Mononuclear cell (primary cell): Measurements from ENCODE around the gene PTPRM. TPM values are rescaled to one million over a fixed set of nuclear protein-coding genes. Genes with fewer than 3 reads are reported as not detected.

ENCODE experiments used
- H3K27me3 ChIP-seq: 2 replicates; pipeline ENCODE4 v1.6.0; 2011; ENCODE audit warnings: low read length, control low read depth; ENCODE audit not compliant: insufficient read depth
- H3K4me1 ChIP-seq: 2 replicates; pipeline ENCODE4 v1.5.1; 2011; ENCODE audit warnings: mild to moderate bottlenecking, low read length, control low read depth; ENCODE audit not compliant: insufficient read depth
- H3K4me3 ChIP-seq: 2 replicates; pipeline ENCODE4 v1.5.1; 2011; ENCODE audit warnings: mild to moderate bottlenecking, low read length, moderate library complexity
- H3K9me3 ChIP-seq: 2 replicates; pipeline ENCODE4 v1.5.1; 2011; ENCODE audit warnings: low read depth, mild to moderate bottlenecking, control low read depth, low read length
- total RNA-seq: library from RNA; depleted of rRNA; stranded (reverse); fragments of >200 nt; gene quantifications from one replicate; pipeline ENCODE4 v1.2.3, GENCODE V29; 2012

Gene PTPRM
- total RNA-seq, 1 donor = 8.0 TPM

DNA sequence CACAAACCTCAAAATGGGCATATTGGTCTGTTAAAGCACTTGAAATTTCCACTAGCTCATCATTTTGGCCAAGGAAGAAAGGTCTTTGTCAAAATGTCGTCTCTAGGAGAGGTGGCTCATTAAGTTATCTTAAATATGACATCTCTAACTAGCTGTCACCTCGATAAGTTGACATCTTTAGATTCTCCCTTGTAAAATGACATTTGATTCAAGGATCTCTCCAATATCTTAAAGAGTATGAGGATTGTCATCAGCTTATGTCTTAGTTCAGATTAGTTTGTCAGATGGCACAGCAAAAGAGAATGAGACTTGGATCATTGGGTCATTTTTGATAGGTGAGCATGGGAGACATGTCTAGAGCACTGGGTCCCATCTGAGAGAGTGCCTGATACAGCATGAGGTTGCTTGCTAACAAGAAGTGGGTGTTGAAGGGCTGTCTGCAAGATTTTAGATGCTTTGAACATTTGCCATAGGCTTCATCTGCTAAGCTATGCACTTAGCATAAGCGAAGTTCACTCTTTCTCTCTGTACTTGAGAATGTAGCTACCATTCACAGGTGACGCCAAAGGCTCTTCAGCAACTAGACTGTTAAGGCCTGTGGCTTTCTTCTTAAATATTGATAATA is 12.9 kb downstream of the PTPRM start:
- H3K4me1 ChIP-seq = no peaks in the 10 kb centered on the region
- no peaks in the 10 kb centered on the region for H3K27me3 ChIP-seq
- no peaks in the 10 kb centered on the region for H3K9me3 ChIP-seq
- no peak overlapping the region for H3K4me3 ChIP-seq

DNA sequence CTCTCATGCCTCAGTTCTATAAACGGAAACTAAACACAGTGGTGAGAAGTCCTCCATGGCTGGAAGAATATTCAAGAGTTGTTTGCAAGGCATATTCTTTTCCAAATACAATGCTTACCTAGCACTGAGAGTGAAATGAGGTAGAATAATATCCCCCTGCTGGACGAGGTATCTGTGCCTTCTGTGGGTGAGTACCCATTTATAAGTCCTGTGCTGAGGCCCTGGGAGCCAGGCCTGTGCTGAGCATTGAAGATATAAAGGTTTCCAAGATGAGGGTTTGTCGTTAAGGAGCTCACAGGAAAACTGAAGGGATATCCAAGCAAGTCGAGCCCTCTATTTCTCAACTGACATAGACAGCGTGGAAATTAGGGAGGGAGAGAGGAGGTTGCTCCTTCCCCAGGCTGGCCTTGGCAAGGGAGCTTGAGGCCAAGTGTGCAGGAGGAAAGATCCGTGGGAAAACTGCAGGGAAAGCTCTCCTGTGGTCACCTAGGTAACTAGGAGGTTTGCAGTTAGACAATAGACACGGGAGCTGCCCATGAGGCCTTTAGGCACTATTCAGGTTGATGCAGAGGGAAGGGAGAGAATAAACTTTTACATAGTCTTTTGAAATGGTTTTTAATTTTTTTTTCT is 17.6 kb downstream of the PTPRM start:
- Histone ChIP-seq H3K27me3 (no peaks in the 10 kb centered on the region), H3K4me1 (no peaks in the 10 kb centered on the region), H3K4me3 (no peak overlapping the region), H3K9me3 (no peaks in the 10 kb centered on the region)

DNA sequence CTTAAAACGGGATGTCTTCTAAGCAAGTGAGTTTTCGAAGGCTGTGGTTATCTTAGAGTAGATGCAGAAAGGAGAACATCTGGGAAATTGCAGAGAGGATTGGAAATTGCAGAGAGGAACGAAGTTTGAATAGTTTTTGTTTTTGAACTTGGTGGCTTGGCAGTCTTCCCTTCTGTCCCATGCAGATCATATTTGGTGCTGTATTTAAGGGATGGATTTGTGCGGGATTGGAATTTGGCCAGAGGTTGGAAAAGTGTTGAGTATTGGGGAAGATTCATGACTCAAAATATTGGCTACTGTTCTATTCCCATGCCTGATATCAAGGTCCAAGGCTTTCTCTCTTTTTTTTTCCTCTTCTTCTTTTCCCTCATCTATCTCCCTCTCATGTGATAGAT is 18.2 kb downstream of the PTPRM start:
- H3K27me3 ChIP-seq = no peaks in the 10 kb centered on the region
- no peaks in the 10 kb centered on the region for H3K9me3 ChIP-seq
- no peaks in the 10 kb centered on the region for H3K4me1 ChIP-seq
- no peak overlapping the region for H3K4me3 ChIP-seq

DNA sequence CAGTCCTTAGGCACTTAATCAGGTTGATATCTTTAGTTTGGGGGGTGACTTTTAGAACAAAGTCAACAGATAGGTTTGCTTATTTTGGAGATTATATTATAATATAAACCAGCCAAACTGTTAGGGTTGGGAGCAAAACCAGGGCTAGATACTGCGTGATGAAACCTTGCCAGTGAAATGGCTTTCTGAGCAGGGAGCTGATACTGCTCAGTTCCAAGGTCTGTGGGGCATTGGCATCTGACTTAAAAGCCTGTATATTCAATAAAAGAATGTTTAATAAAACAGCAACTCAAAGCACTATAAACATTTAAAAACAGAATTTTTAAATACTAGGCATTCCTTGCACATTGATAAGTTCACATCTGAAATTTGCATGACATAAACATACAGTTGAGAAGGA is 19.3 kb downstream of the PTPRM start:
- Histone ChIP-seq H3K4me3 (no peak overlapping the region), H3K9me3 (no peaks in the 10 kb centered on the region), H3K27me3 (no peaks in the 10 kb centered on the region), H3K4me1 (no peaks in the 10 kb centered on the region)

DNA sequence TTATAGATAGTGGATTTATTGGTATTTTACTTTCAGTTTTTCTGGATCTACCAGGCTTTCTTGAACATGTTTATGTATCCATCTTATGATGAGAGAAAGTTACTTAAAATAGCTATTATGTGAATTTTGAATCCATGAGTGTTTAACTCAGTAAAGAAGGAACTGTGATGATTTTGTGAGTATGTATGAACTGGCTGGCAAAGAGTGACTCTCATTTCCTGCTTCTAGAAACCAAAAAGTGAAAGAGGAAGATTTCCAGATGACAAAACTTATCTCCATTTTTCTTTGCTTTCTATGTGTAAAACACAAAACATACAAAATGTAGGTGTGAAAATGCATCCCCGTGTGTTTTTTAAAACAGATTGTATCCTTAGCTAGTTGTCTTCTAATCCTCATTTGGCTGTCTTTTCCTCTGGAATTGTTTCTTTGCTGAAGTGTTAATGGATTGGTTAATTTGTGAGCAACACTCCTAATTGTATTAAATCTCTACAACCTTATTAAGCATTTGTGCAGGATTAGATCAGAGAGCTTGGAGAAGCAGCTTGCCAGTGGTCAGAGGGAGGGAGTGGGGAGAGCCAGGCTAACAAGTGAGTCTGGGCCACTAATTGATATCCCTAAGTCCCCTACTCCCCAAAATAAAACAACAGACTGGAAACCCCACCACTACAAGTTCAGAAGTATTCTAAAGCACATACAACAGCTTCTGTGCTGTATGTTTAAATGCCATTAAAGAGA is 23.9 kb downstream of the PTPRM start:
- no peak overlapping the region for H3K4me3 ChIP-seq
- no peaks in the 10 kb centered on the region for H3K27me3 ChIP-seq
- H3K4me1 ChIP-seq = no peaks in the 10 kb centered on the region
- no peaks in the 10 kb centered on the region for H3K9me3 ChIP-seq

DNA sequence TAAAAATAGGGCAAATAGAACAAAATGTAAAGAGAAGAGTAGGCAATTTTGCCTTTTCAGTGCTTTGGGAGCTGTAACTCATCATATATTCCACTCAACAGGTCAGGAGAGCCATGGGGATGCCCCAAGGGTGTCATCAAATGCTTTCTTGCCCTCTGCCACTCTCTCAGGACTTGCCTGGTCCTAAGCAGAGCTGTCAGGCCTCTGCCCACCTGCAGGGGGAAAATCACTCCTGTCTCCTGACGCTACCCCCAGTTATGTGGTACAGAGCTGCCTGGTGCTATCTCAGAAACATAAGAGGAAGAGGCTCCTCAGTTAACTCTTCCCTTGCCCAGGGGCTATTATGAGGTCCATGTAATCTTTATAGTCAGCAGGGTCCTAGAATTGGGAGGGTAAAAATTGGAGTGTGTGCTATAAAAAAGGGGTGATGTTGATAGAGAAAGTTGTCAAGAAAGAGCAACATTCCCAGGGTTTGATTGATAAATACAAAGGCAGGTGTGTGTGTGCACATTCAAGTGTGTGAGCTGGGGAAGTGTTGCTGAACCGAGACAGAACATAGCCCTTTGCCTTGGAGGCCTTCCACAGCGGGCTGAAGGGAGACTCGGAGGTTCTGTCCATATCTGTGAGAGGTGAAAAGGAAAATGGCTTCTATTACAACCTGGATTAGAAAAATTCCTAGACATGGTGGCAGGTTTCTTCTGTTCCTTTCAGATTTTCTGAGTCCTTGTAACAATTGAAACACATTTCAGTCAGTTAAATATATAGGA is 25.4 kb downstream of the PTPRM start:
- Histone ChIP-seq H3K4me1 (no peaks in the 10 kb centered on the region), H3K27me3 (no peaks in the 10 kb centered on the region), H3K9me3 (no peaks in the 10 kb centered on the region), H3K4me3 (no peak overlapping the region)

DNA sequence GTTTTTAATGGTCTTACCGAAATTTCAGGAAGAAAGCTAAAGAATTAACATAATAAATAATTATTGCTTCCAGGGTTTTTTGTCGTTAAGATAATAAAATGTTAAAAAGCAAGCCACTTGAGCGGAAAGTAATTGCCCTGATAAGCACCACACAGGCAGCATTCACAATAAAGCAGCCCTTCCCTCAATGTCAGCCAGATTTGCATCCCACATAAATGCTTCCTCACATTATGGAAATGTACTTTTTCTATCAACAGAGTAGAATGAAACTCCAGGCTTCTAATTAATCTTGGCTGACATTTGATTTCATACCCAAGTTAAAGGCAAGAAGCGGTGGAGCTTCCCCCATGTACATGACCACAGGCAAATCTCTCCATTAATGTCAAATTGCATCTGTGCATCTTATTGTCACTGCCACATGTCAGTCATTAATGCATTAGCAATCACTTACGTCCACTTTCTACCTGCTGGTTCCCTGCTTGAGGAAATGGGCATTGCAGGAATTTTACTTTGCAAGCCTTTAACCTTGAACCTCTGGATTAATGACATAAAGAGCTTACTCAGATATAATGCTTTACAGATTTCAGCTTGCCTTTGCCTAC is 26.2 kb downstream of the PTPRM start:
- H3K4me1 ChIP-seq = no peaks in the 10 kb centered on the region
- no peaks in the 10 kb centered on the region for H3K27me3 ChIP-seq
- H3K9me3 ChIP-seq = no peaks in the 10 kb centered on the region
- no peak overlapping the region for H3K4me3 ChIP-seq

DNA sequence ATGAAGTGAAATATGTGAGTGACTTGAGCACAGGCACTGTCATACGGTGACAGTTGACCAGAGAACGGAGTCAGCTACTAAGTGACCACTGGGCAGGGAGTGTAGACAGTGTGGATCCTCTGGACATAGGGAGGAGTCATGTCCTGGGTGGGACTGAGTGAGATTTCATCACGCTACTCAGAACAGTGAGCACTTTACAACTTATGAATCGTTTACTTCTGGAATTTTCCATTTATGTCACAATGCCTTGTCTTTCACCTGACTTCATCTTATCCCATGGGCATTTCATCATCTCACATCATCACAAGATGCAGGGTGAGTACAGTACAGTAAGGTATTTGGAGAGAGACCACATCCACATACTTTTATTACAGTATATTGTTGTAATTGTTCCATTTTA is 29.0 kb downstream of the PTPRM start:
- no peaks in the 10 kb centered on the region for H3K27me3 ChIP-seq
- H3K9me3 ChIP-seq = no peaks in the 10 kb centered on the region
- H3K4me3 ChIP-seq = no peak overlapping the region
- no peaks in the 10 kb centered on the region for H3K4me1 ChIP-seq

DNA sequence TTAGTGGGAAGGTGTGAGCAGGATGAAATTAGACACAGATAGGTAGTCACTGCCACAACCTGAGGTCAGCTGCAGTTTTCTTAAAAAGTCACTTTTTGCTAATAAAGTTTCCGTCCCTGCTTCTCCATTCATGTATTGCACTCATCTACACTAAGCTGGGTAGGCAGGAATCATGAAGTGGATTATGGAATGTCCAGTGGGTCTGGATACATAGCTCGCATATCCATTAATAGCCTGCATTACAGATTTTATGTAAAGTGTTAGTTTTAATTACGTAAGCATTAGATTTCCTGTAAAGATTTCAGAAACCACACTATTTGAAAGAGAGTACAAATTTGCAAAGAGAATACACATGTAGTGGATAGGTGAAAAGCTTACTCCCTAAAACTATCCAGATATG is 30.4 kb downstream of the PTPRM start:
- no peaks in the 10 kb centered on the region for H3K9me3 ChIP-seq
- H3K27me3 ChIP-seq = no peaks in the 10 kb centered on the region
- no peak overlapping the region for H3K4me3 ChIP-seq
- no peaks in the 10 kb centered on the region for H3K4me1 ChIP-seq

DNA sequence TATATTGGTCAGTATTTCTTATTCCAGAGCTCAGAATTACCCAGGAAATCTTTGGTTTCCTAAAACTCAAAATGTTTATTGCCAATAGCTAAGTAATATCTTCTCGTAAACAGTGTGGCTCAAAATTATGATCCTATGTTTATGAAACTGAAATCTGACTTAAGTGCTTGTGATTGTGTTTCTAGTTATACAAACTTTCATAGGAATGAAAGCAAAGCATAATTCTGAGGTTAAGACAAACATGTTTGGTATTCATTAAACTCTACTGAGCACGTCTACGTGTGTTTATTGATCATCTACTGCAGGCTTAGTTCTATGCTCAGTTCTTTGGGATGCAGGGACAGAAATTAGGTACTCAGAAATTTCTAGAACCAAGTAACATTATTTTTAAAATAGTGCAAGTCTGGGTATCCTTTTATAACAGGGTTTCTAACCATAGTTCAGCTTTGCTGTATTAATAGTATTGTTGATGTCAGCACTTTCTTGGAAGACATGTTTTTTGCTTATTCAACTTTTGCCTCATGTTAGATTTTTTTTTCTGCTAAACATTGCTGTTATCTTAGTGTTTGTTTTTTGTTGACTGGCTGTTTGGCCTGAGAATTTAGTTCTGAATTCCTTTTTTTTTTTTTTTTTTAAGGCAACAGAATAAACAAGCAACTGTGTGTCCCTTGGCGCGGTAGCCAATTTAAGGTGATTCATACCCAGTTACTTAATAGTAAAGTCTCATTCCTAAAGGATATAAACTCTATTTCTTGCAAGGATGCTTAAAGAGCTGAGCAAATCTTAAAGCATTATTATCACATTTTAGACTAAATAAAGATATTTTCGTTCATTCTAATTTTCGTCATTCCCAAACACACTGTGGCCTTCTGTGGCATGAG is 31.3 kb downstream of the PTPRM start:
- H3K27me3 ChIP-seq = no peaks in the 10 kb centered on the region
- H3K4me3 ChIP-seq = no peak overlapping the region
- no peaks in the 10 kb centered on the region for H3K4me1 ChIP-seq
- no peaks in the 10 kb centered on the region for H3K9me3 ChIP-seq

DNA sequence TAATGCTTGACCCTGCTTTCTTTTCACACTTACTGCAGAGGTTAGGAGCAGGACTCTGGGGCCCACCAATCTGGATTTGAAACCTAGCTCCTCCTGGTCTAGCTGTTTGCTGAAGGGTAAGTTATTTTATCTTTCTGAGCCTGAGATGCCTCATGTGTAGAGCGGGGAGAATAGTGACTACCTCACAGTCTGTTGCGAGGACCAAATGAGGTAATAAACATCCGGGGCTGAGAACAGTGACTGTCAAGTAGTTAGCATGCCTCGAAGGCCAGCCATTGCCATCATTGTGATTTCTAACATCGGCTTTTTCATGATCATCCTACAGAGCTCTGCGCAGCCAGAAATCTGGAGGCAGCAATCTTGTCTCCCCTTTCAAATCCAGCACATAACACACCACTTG is 32.9 kb downstream of the PTPRM start:
- H3K4me1 ChIP-seq = no peaks in the 10 kb centered on the region
- H3K9me3 ChIP-seq = no peaks in the 10 kb centered on the region
- H3K27me3 ChIP-seq = no peaks in the 10 kb centered on the region
- no peak overlapping the region for H3K4me3 ChIP-seq

DNA sequence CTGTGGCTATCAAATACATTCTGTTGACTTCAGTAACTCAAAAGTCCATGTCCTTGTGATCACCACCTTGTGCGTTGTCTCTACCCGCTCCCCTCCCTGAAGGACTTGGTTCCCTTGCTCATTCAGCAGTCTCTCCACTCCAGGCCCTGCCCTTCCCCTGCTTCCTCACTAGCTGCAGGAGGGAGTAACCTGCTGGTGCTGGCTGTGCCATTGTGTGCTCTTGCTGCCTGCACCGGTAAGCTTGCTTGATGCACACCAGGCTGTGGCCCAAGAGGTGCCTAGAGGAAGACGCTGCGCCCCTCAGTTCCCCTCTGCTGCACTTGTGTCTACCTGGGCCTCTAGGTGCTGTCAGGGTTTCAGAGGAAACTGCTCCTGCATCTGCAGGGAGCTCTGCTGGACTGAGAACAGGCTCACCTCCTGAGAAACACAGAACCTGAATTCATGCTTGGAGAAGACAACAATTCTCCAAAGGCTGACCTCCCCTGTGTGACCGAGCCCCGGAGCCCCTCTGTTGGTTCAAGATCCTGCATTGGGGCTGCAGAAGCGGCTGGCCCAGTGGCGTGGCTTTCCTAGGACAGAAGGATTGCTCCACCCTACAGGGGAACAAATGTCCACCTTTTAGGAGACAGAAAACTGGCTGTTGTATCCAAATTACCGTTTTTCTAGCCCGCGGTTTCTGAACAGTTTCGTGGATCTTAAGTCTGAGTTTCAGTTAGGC is 33.6 kb downstream of the PTPRM start:
- no peaks in the 10 kb centered on the region for H3K27me3 ChIP-seq
- H3K4me1 ChIP-seq = no peaks in the 10 kb centered on the region
- H3K4me3 ChIP-seq = no peak overlapping the region
- H3K9me3 ChIP-seq = no peaks in the 10 kb centered on the region

DNA sequence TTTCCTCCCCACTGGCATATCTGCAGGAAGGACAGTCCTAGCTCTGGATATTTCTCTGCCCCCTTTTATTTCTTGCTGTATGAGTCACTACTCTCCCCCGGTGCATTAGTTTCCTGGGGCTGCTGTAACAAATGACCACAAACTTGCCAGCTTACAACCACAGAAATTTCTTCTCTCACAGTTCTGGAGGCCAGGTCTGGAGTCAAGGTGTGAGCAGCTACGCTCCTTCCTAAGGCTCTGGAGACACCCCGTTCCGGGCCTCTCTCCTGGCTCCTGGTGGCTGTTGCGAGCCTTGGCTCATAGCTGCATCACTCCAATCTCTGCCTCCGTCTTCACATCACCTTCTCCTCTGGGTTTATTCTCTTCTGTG is 34.1 kb downstream of the PTPRM start:
- Histone ChIP-seq H3K27me3 (no peaks in the 10 kb centered on the region), H3K9me3 (no peaks in the 10 kb centered on the region), H3K4me1 (no peaks in the 10 kb centered on the region), H3K4me3 (no peak overlapping the region)

DNA sequence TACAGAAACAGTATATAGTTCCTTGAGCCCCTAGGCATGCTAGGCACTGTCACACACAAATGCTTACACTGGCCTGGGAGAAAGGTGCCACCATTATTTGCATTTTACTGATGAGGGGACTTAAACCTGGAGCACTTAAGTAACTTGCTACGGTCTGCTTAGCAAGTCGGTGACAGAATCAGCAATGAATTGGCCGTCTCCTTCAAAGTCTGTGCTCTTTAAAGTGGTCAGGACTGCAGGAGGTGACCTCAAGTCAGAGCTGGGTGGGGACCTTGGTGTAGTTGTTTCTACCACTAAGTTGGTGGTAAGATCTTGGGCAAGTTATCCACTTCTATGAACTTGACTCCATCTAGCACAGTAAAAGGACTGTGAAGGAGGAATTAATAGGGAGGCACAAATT is 34.8 kb downstream of the PTPRM start:
- H3K9me3 ChIP-seq = no peaks in the 10 kb centered on the region
- no peaks in the 10 kb centered on the region for H3K27me3 ChIP-seq

More for the DNA sequence above, 34.8 kb downstream of the PTPRM start:
- Histone ChIP-seq H3K4me3 (no peak overlapping the region), H3K4me1 (no peaks in the 10 kb centered on the region)
